Left renal cortex interstitium (tissue), 4 donors: ENCODE results near the gene PRKCH. TPM values are rescaled to one million over a fixed set of nuclear protein-coding genes. Genes with fewer than 3 reads are reported as not detected.
A peak's percentile ranks its signal among the peaks of the same experiment; 100 is the strongest.

Source experiments
- DNase-seq, 4 donors: peaks; one replicate each; pipeline ENCODE4 v3.0.0-alpha.2; 2013; ENCODE audit warnings: low read depth in 4 of 4, low spot score in 2 of 4, missing footprints in 1 of 4
- polyA plus RNA-seq, 4 donors: library from polyadenylated mRNA; unstranded; fragments of 120-200 nt; gene quantifications; one replicate each; pipeline ENCODE4 v1.2.1, GENCODE V29; 2013; ENCODE audit not compliant: insufficient read length in 4 of 4

PRKCH gene
- polyA plus RNA-seq = 10 to 100 TPM; 14.3 to 20.1 (median 16.6) TPM

DNA sequence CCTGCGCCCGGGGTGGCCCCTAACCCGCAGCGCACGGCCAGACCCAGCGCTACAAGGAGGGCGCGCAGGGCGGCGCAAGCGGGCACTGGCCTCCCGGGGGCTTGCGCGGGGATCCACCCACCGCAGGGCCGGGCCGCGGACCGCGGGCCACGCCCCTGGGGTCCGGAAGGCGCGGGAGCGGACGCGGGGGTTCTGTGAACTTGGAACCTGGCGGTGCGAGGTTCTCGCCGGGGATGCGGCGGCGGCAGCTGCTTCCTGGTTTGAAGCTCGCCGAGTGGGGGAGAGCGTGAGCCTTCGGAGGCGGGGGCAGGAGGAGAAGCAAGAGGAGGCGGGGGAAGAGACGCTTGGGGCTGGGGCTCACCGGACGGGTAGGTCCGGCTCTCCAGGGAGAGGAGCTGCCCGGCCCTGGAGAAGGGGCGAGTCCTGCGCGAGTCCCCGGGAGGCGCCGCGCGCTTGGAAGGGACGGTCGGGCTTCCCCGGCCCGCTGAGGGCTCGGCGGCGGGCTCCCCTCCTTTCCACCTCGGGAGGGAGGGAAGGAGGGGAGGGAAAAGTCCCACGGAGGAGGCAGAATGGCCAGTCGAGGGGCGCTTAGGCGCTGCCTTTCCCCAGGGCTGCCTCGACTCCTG, at the start of gene PRKCH:
TSS of gene PRKCH (plus strand) at position 195 of the 626 bp plus-strand sequence. CDS start 523 bp downstream, outside the sequence.
- peak in 1 of 4 donors; percentile 49 for DNase-seq

DNA sequence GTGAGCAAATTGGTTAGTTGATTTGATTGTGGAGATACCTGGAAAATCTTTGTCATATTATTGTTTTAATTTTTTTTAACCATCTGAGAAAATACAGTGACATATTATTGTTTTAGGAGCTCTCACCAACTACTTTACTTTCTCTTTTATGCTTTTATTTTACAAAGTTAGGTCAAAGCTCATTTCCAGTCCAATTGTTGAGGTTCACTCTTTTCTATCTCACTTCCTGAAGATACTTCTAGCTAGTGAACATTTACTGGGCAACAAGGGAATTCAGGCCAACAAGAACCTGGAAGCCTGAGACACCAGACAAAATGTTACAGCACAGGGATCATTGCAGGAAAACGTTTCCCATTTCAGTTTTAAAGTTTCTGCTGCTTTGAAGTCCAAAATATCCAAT, 44.1 kb upstream of the PRKCH start:
- DNase-seq = no peak

DNA sequence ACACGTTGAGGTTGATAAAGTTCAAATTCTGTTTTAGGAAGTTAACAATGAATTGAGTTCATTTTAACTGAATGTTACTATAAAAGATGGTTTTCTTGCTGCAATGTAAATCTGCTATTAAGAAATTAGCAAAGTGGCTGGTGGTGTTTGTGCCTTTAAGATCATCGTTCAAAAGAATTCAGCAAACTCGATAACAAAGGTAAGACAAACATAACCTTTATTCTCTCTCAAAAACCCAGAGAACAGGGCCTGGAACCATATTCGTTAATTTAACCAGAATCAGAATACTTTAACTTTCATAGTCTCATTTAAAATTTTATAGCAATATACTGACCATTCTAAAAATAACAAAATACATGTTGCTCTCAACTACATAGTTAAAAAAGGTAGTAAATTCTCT, 43.6 kb upstream of the PRKCH start:
- DNase-seq = no peak

DNA sequence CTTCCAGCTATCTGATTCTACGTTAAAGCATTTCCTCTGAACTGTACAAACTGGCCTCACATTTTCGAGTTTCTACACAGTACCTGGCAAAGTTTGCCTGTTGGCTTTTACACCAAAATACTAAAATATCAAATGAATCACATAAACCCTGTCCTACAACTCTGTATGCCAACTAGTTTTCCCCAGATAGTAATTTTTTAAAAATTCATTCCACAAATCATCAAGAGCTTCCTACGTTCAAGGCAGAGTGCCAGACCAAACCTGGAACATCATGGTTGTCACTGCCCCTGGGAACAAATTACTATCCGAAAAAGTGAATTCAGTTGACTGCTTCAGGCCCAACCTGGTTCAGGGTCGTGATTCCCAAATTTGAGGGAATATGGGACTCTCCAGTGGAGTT, 42.3 kb upstream of the PRKCH start:
- DNase-seq = no peak

DNA sequence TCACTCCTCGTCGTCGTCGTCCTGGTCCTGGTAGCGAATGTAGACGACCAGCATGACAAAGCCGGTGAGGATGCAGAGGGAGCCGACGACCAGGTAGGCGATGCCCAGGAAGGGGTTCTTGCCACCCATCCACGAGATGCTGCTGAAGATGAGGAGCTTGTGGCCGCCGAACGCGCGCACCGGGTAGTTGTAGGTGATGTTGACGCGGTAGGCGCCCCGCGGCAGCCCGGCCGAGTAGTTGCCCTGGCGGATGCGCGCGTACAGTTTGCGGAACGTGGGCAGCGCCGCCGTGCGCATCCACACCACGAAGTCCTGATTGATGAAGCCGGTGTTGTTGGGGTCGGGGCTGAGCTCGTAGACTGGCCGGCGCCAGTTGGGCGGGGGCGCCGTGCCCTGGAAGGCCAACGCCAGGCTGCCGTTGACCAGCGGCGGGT, 41.3 kb upstream of the PRKCH start:
- DNase-seq = no peak

DNA sequence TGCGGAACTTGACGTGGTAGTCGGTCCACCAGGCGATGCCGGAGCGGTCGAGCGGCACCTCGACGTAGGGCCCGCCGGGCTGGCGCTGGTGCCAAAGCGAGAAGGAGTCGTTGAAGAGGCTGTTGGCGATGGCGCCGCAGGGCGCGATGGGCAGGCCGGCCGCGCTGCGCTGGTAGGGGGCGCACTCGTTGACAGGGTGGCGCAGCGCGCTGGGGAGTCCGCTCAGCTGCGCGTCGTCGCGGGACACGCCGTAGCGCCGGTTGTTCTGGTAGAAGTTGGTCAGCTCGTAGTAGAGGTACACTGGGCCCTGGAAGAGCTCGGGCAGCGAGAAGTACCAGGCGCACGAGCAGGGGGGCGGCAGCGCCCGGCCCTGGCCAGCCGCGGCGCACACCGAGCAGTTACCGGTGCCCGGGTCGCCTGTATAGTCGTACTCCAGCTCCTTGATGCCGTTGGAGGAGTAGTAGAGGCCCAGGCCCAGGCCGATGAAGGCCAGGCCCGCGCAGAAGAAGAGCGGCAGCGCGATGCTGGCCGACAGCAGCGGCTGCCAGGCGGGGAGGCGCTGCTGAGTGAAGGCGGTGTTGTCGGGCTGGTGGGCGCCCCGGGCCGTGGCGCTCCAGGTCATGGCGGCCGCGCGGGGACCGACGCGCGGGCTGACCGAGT, 40.7 kb upstream of the PRKCH start:
- no peak for DNase-seq

DNA sequence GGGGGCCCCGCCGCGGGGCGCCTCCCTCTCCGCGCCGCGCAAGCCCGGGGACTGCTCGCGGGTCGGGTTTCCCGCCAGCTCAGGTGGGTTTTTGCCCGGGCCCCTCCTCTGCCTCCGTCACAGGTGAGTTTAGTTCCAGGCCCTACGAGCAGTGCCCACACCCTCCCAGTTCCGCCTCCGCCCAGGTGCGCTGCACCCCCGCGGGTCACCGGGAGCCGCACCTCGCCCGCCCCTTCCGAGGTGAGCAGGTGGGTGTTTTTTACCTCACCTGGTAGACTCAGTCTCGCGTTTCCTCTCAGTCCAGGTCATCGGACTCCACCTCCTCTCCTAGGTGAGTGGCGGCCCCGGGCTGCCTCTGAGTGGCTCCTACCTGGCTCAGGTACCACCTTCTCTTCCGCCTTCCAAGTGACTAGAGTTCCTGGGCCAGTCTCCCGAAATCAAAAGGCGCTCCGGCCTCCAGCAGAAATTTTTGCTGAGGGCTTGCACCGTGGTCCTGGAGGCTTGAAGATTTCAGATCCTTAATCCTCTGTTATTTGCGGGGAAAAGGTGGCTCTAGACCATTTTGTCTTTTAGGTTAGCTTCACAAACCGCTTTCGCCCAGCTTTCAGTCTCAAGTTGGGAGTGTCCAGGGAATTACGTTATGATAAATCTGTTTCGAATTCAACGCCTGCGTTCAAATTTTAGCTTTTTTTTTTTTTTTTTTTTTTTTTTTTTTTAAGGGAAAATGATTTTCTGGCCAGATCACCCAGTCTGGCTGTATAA, 40.0 kb upstream of the PRKCH start, which contains the start of gene TMEM30B:
TSS of gene TMEM30B (minus strand) at position 153 of the 762 bp plus-strand sequence. CDS start 191 bp downstream, outside the sequence.
- no peak for DNase-seq

DNA sequence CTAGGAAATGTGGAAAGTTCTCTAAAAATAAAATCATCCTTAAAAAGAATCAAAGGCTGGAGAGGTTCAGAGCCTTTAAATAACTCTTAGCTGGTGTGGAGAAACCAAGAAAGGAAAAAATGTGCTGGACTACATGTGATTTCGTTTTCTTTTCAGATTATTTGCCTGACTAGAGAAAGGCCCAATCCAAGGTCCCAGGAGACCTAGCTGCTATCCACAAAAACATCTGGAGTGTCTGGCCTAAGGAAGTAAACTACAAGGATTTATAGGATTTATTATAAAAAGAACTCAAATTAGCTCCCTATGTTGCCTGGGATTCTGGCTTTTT, 39.5 kb upstream of the PRKCH start:
- no peak for DNase-seq

DNA sequence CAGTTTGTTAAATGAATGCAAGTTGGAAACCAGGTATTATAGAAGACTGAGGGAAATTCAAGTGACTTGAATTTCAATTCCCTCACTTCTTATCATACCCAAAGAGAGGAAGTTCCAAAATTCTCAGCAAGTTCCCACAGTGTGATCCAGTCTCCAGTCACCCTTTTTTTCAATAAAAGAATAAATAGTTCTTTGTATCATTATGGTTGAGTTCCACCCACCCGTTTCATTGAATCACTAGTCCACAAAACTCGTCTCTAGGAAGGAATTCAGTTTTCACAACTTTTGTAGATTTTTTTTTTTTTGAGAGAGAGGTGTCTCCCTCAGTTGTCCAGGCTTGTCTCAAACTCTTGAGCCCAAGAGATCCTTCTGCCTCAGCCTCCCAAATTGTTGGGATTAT, 38.6 kb upstream of the PRKCH start:
- DNase-seq = no peak

DNA sequence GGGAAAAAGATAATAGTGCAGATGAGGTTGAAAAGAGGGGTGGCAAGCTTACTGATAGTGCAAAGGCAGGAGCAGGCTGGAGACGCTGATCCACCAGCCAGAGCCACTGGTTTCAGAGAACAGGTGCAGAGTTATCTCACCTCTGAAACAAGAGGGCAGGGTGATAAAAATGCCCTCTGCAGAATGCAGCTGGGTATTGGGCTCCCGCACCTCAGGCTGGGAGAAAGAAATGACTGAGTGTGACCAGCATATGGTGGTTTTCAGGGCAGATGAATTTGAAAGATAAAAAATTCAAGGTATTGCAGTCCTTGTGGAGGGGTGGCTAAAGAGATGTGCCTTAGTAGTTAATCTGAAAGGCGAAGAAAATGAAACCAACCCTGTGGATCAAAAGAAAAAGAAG, 37.4 kb upstream of the PRKCH start:
- no peak for DNase-seq

DNA sequence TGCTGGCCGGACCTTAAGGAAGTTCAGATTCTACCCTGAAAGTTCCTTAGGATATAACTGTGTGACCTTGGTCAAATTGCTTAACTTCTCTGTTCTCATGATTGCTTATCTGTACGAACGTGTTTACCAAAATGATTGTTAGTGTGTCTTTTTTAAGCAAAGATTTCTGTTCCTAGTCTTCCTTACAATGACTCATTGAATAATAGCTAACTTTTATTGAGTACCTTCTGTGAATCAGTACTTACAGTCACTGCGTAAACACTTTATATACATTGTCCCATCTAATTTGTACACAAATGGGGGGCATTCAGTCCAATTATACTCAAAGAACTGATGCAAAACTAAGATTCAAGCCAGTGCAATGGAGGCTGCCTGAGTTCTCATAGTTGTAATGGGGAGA, 36.0 kb upstream of the PRKCH start:
- DNase-seq = no peak

DNA sequence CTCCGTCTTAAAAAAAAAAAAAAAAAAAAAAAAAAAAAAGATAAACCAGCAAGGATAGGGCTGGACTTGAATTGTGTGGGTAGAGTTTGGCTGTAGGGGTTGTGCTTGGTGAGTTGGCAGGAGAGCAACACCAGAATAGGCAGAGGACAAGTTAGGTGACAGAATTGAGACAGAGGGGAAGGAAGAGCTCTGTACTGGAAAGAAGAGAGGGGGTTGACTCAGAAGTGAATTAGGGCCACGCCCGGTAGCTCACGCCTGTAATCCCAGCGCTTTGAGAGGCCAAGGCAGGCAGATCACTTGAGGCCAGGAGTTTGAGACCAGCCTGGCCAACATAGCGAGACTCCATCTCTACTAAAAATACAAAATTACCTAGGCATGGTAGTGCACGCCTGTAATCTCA, 34.2 kb upstream of the PRKCH start:
- DNase-seq = no peak

DNA sequence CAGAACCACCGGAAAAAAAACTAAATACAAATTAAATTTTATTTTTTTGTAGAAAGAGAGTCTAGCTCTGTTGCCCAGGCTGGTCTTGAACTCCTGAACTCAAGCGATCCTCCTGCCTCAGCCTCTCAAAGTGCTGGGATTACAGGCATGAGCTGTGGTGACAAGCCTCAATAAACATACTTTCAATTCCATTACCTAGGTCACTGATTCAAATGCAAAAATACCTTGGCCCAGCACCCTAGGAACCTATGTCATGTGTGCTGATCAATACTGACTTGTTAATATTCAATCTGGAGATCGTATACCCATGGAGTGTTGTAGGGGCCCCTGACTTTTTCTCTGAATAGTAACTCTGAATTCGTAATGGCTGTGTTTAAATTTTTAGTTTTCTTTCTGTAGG, 33.2 kb upstream of the PRKCH start:
- no peak for DNase-seq

DNA sequence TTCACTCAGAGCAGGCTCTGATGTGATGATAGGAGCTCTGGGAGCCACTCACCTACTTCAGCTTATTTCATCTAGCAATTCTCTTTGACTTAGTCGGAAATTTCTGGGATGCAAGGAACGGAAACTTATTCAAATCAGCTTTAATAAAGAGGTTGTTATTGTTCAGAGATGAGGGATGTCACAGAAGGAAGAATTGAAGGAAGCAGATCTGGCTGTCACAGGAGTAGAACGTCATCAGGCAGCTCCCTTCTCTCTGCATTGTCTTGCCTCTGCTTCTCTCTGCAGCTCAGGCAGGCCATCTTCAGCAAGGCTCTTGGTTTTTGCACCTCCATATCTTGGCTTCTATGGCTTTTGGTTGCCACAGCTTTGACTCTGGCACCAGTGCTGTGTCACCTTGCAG, 32.7 kb upstream of the PRKCH start:
- DNase-seq = no peak

DNA sequence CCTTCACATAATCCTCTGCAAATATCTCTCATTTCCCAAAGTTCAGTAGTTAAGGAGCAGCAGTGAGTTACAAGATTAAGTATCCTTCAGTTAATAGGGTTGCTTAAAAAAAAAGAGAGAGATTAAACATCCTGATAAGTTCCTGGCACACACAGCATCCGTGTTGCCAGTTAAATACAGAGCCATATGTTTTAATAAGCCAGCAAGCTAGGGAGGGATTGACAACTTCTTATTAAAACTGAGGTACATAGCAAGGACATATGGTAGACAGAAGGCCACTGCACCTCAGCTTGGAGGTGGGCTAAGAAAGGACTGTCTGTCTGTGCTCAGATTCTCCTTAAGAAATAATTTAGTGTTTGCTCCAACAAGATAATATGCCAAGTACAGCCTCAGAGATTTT, 30.7 kb upstream of the PRKCH start:
- DNase-seq = no peak

DNA sequence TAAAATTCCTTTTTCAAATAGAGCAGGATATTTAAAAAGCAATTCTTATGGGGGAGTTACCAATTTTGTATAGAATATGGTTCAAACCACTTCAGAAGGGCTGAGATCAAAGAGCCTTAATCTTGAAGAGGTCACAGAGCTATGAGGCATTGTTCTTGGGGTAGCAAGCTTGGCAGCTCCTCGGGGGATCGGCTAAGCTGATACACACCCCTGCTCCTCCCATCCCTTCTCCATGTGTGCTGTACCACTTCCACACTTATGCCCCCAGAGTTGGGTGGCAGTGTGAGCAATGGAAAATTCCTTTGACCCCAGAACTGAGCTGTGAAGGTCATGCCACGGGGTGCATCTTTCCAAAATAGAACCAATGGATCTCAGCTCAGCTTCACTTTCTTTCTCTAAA, 25.2 kb upstream of the PRKCH start:
- DNase-seq = no peak

DNA sequence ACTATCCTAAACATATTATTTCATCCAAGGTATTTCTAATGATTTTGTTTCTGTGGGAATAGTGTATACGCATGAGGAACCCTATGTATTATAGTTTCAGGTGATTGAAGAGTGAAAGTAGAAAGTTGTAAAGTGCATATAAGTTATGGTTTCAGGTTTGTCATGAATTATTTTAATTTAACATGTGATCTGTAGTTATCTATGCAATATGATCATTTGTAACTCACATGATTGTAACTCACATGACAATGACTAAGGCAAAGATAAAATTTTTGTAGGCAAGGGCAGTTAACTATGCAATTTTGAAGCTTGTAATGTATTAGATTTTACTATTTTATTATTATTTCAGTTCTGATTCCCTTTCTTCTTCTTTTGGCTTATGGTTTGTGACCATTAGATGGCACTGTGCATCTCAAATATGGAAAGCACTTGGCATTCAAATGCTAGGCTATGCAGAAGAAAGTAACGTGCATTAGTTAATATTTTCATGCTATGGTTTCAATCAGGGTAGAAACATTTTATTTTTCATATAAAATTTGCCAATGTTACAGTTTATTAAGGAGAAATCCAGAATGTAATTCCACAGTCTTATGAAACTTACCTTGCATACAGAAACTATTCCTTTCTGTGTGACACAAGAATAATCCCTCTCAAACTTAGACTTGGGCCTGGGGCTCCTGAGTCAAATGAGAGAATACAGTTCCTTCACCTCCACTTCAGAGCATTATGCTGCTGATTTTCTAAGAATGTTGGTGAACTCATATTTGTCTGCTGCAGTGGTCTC, 24.5 kb upstream of the PRKCH start:
- no peak for DNase-seq

DNA sequence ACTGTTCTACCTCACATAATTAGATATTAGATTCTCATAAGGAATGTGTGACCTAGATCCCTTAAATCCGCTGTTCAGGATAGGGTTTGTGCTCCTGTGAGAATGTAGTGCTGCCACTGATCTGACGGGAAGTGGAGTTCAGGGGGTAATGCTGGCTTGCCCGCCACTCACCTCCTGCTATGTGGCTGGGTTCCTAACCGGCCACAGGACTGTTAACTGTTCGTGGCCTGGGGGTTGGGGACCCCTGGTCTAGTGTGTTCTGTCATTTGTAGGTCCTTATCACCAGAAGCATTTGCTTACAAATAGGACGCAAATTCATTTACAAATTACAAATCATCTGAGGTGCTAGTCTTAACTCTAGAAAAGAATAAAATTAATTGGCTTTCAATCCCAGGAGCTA, 23.8 kb upstream of the PRKCH start:
- DNase-seq = no peak

DNA sequence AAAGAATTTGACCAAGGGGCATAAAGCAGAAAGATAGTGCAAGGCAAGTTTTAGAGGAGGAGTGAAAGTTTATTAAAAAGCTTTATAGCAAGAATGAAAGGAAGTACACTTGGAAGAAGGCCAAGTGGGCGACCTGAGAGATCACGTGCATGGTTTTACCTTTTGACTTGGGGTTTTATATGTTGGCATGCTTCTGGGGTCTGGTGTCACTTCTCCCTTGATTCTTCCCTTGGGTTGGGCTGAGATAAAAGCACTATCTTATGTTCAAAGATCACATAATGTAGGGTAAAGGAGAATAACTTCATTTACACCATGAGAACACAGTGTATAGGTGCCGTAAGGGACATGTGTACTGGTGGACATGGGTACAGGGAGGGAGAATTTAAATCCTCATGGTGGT, 22.6 kb upstream of the PRKCH start:
- DNase-seq = no peak

DNA sequence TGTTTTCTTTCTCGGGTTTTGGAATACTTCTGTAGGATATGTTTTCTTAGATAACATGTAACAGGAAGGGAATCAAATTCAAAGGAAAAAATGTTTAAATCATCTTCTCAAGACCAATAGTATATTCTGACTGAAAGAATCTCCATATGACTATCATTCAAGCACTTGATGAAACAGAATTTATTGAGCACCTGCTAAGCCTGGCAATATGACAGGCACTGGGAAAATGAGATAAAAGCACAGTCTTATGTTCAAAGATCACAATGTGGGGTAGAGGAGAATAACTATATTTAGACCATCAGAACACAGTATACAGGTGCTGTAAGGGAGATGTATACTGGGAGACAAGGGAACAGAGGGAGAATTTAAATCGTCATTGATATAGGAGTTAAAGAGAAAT, 21.2 kb upstream of the PRKCH start:
- no peak for DNase-seq

DNA sequence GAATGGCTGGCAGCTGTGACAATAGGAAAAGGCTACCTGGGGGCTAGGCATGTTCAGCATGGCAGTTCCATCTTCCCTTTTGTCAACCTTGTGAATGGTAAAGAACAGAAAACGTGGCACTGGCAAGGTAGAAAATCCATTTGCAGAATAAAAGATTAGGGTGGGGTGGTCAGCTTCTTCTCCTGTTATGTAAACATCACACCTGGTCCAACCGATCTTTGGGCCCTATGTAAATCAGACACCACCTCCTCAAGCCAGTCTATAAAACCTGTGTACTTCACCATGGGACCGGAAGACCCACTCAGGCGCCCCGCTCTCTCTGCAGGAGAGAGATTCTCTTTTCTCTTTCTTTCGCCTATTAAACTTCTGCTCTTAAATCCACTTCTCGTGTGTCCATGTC, 20.6 kb upstream of the PRKCH start:
- DNase-seq = no peak
